ENCODE results near the gene GLYR1. TPM values are rescaled to one million over a fixed set of nuclear protein-coding genes. Genes with fewer than 3 reads are reported as not detected.

GLYR1 gene
- total and polyA plus RNA-seq, 4 donors: 18.1 to 50.2 (median 40.6) TPM

GRCh38 chr16:4806280-4806679 is 40.8 kb downstream of the GLYR1 start:
- H3K4me3 ChIP-seq (ENCODE audit: low read depth in 1 of 3, low read length in 3 of 3): no peak overlapping the region
- DNase-seq (ENCODE audit: low spot score): no peak
- no peak overlapping the region for H3K9ac ChIP-seq (ENCODE audit: low read depth in 1 of 2, low read length in 2 of 2)
- H3K4me1 ChIP-seq (ENCODE audit: control insufficient read depth in 4 of 4, insufficient read depth in 4 of 4, low read length in 3 of 4): peaks cover 0 to 28% (median 9%) of the 10 kb centered on the region in 4 donors
- no peak overlapping the region for H3K27ac ChIP-seq (ENCODE audit: low read depth in 1 of 2, low read length in 2 of 2)
- WGBS: 98% methylated on average over 6 of the region's 6 CpGs
- TF ChIP-seq, protein P1, sequence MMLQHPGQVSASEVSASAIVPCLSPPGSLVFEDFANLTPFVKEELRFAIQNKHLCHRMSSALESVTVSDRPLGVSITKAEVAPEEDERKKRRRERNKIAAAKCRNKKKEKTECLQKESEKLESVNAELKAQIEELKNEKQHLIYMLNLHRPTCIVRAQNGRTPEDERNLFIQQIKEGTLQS (IDR thresholded peaks at IDR 0.05): no peak
- TF ChIP-seq REST (IDR thresholded peaks at IDR 0.05) (no peak), SP1 (IDR thresholded peaks at IDR 0.05) (no peak), YY1 (IDR thresholded peaks at IDR 0.05) (no peak), RXRA (IDR thresholded peaks at IDR 0.05) (no peak), HNF4A (conservative IDR thresholded peaks at IDR 0.05) (no peak), FOXA1 (IDR thresholded peaks at IDR 0.05) (no peak), HNF4G (IDR thresholded peaks at IDR 0.05) (no peak), FOXA2 (IDR thresholded peaks at IDR 0.05) (no peak), RAD21 (IDR thresholded peaks at IDR 0.05) (no peak)
- TF ChIP-seq, protein P2, sequence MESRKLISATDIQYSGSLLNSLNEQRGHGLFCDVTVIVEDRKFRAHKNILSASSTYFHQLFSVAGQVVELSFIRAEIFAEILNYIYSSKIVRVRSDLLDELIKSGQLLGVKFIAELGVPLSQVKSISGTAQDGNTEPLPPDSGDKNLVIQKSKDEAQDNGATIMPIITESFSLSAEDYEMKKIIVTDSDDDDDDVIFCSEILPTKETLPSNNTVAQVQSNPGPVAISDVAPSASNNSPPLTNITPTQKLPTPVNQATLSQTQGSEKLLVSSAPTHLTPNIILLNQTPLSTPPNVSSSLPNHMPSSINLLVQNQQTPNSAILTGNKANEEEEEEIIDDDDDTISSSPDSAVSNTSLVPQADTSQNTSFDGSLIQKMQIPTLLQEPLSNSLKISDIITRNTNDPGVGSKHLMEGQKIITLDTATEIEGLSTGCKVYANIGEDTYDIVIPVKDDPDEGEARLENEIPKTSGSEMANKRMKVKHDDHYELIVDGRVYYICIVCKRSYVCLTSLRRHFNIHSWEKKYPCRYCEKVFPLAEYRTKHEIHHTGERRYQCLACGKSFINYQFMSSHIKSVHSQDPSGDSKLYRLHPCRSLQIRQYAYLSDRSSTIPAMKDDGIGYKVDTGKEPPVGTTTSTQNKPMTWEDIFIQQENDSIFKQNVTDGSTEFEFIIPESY (IDR thresholded peaks at IDR 0.05): no peak
- TF ChIP-seq, protein P3, sequence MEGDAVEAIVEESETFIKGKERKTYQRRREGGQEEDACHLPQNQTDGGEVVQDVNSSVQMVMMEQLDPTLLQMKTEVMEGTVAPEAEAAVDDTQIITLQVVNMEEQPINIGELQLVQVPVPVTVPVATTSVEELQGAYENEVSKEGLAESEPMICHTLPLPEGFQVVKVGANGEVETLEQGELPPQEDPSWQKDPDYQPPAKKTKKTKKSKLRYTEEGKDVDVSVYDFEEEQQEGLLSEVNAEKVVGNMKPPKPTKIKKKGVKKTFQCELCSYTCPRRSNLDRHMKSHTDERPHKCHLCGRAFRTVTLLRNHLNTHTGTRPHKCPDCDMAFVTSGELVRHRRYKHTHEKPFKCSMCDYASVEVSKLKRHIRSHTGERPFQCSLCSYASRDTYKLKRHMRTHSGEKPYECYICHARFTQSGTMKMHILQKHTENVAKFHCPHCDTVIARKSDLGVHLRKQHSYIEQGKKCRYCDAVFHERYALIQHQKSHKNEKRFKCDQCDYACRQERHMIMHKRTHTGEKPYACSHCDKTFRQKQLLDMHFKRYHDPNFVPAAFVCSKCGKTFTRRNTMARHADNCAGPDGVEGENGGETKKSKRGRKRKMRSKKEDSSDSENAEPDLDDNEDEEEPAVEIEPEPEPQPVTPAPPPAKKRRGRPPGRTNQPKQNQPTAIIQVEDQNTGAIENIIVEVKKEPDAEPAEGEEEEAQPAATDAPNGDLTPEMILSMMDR (IDR thresholded peaks at IDR 0.05; ENCODE audit: low read depth, low read length, missing input control): no peak
- H3K36me3 ChIP-seq (ENCODE audit: control insufficient read depth in 4 of 4, insufficient read depth in 3 of 4, low read depth in 1 of 4, low read length in 3 of 4): peaks cover 6 to 30% (median 15%) of the 10 kb centered on the region in 4 donors
- H3K9me3 ChIP-seq (ENCODE audit: control insufficient read depth in 4 of 4, low read length in 3 of 4): no peaks in the 10 kb centered on the region
- H3K27me3 ChIP-seq (ENCODE audit: control insufficient read depth in 4 of 4, insufficient read depth in 4 of 4, low read length in 3 of 4): no peaks in the 10 kb centered on the region

DNA sequence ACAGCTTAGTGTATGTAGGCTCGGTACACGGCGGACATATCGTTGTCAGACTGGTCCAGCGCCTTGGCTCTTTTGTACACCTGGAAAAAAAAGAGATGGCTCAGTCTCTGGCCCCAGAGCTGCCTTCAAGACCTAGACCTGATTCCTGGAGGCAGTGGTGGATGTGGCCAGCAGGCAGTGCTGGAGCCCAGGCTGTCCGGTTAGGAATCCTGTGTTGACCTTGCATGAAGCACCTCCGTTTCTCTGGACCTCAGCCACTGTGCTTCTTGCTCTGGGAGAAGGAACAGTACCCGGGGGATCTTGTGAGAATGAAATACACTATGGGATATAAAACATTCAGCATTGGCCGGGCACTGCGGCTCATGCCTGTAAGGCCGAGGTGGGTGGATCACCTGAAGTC is 41.9 kb downstream of the GLYR1 start:
- WGBS: 89% methylated on average over 11 of the region's 11 CpGs
- Histone ChIP-seq H3K4me1 (ENCODE audit: control insufficient read depth in 4 of 4, insufficient read depth in 4 of 4, low read length in 3 of 4) (peaks cover 0 to 37% (median 11%) of the 10 kb centered on the region in 4 donors), H3K4me3 (ENCODE audit: low read depth in 1 of 3, low read length in 3 of 3) (no peak overlapping the region), H3K9ac (ENCODE audit: low read depth in 1 of 2, low read length in 2 of 2) (no peak overlapping the region), H3K9me3 (ENCODE audit: control insufficient read depth in 4 of 4, low read length in 3 of 4) (no peaks in the 10 kb centered on the region), H3K27me3 (ENCODE audit: control insufficient read depth in 4 of 4, insufficient read depth in 4 of 4, low read length in 3 of 4) (no peaks in the 10 kb centered on the region), H3K36me3 (ENCODE audit: control insufficient read depth in 4 of 4, insufficient read depth in 3 of 4, low read depth in 1 of 4, low read length in 3 of 4) (peaks cover 6 to 23% (median 12%) of the 10 kb centered on the region in 4 donors), H3K27ac (ENCODE audit: low read depth in 1 of 2, low read length in 2 of 2) (no peak overlapping the region)
- DNase-seq (ENCODE audit: low spot score): no peak
- TF ChIP-seq HNF4A (conservative IDR thresholded peaks at IDR 0.05) (no peak), REST (IDR thresholded peaks at IDR 0.05) (no peak), RXRA (IDR thresholded peaks at IDR 0.05) (no peak), JUND (IDR thresholded peaks at IDR 0.05) (no peak), SP1 (IDR thresholded peaks at IDR 0.05) (no peak), FOXA1 (IDR thresholded peaks at IDR 0.05) (no peak), GABPA (IDR thresholded peaks at IDR 0.05 in 1 of 2, conservative IDR thresholded peaks at IDR 0.05 in 1 of 2) (no peak)
- TF ChIP-seq, protein P4, sequence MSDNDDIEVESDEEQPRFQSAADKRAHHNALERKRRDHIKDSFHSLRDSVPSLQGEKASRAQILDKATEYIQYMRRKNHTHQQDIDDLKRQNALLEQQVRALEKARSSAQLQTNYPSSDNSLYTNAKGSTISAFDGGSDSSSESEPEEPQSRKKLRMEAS (IDR thresholded peaks at IDR 0.05): no peak
- TF ChIP-seq, protein P2 (IDR thresholded peaks at IDR 0.05): no peak
- TF ChIP-seq, protein P3 (IDR thresholded peaks at IDR 0.05; ENCODE audit: low read depth, low read length, missing input control): no peak
